Right cardiac atrium (tissue), 5 donors: Measurements from ENCODE around the gene ALOX5. TPM values are rescaled to one million over a fixed set of nuclear protein-coding genes. Genes with fewer than 3 reads are reported as not detected.
A peak's percentile ranks its signal among the peaks of the same experiment; 100 is the strongest.

Source experiments
- ATAC-seq, 2 donors: fragments of 200-7000 bp; cut with Tn5 transposase; one replicate each; pipeline versions ENCODE4 v1.8.0 to v1.9.1; 2020; ENCODE audit warnings: moderate library complexity in 2 of 2, mild to moderate bottlenecking in 1 of 2
- DNase-seq, 3 donors: peaks; one replicate each; pipeline ENCODE4 v3.0.0-alpha.2; 2020
- H3K27ac ChIP-seq: one replicate; pipeline ENCODE4 v1.5.1; 2013; ENCODE audit warnings: mild to moderate bottlenecking, low read length, control low read depth, moderate library complexity
- H3K27me3 ChIP-seq: one replicate; pipeline ENCODE4 v1.6.1; 2013; ENCODE audit not compliant: control insufficient read depth, insufficient read depth
- H3K4me1 ChIP-seq: one replicate; pipeline ENCODE4 v1.6.1; 2013; ENCODE audit warnings: low read length; ENCODE audit not compliant: control insufficient read depth, insufficient read depth
- H3K4me3 ChIP-seq: one replicate; pipeline ENCODE4 v1.5.1; 2013; ENCODE audit warnings: low read length, control low read depth
- H3K9me3 ChIP-seq: one replicate; pipeline ENCODE4 v1.6.1; 2013; ENCODE audit warnings: low read length; ENCODE audit not compliant: control insufficient read depth
- whole genome bisulfite sequencing: extraction: QIAGEN DNeasy Blood & Tissue Kit; methylation state at CpG from one replicate; pipeline ENCODE4 v1.1.7; 2013; 5-methylcytosine and 5-hydroxymethylcytosine counted together
- intact Hi-C, 4 donors: fragments of 100-400 bp; cut with DNase I; formaldehyde crosslinking; loops; one replicate each; pipeline versions ENCODE4 v1.11.0 to v1.14.0; 2022 to 2023
- polyA plus RNA-seq: library from polyadenylated mRNA; stranded (reverse); fragments of 200-250 nt; gene quantifications from one replicate; pipeline ENCODE4 v1.2.3, GENCODE V29; 2013
- total RNA-seq, 4 donors: library from RNA; stranded (reverse); fragmentation: NEBNext Ultra II Directional; extraction: Animal tissue kit (Norgen Biotek cat#: 25700); gene quantifications; one replicate each; pipeline ENCODE4 v1.2.1, GENCODE V29; 2021
- donor health status: healthy with polysubstance abuse.
- donor health status: DM: no; HTN: yes; CAD: no.
- donor health status: DM: no; HTN: no; CAD: no.
- donor health status: DM: no; HTN: yes; CAD: no; lungs with severe emphysema.
- donor health status: DM: yes; HTN: yes; CAD: no.

ALOX5 gene
- total and polyA plus RNA-seq, 5 donors: 5.6 to 13.0 (median 11.5) TPM

DNA sequence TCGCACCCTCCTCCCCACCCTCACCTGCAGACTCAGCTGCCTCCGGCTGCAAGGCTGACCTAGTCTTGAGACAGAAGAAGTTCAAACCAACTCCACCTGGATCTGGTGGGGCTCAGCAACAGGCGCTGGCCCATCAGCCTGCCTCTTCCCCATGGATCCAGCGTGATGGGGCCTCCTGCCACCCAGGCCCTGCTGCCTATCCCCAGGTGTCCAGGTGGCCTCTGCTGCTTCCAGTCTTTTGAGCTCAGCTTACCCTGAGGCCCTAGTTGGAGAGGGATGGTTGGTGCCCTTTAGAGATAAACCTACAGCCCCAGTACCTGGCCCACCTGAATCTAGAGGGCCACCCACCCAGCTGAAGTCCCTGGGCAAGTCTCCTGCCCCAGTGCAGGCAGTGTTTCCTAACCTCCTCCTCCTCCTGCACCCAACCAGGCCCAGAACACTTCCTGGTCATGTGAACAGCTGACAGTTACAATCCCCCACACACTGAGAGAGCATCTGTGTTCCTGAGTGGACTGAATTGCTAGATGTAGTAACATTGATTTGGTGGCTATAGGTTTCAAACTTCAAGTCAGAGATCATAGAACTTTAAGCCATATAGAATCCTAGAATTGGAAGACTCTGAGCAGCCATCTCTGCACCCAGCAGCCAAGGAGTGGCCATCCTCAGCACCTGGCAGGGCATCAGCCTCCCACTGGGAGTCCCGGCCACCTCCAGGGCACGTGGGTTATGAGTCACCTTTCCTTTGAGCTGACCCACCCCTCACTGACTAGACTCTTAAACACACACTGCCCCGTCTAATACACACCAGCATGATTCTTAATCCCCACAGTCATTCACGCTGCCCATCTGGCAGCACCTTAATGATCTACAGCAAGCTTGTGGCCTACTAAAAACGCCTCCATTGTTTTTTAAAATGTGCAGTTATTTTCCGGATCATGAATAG, 51.9 kb downstream of the ALOX5 start:
- H3K27ac ChIP-seq: no peak overlapping the region
- WGBS: 87% methylated on average over 10 of the region's 10 CpGs
- no peaks in the 10 kb centered on the region for H3K9me3 ChIP-seq
- no peak overlapping the region for H3K4me3 ChIP-seq
- H3K27me3 ChIP-seq: no peaks in the 10 kb centered on the region
- ATAC-seq (peak in 1 of 2 donors; percentile 69), DNase-seq (peak in 1 of 3 donors; percentile 32)
- no peaks in the 10 kb centered on the region for H3K4me1 ChIP-seq
- intact Hi-C loops: no loop called here

DNA sequence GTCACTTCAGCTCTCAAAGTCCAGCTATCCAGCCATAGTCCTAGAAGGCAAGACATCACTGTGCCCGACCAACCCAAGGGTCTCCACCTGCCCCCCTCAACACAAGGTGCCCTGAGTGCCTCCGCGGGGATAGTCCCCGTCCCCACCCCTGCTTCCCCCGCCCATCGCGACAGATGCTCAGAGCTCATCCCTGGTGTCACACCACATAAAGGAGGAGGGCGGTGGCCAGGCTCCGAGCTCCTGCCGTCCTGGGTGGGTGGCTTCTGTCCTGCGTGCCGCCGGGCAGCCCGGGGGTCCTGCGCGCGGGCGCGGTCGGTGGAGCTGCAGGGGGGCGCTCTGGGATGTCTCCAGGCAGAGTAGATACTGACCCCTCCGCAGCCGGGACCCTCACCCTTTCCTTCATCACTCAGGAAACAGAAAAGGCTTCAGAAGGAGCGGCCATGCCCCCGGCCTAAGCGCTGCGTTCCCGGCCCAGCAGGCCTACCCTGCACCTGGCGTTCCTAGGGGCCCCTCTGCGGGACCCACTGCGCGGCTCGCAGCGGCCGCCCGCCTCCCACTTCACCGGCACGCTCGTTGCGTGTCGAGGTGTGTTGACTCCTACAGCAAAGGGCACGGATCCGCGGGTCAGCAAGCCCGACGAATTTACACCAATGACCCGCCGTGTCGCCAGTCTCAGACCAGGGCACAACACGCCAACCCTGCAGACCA, 53.4 kb downstream of the ALOX5 start:
- Histone ChIP-seq H3K4me3 (peak overlapping the region; percentile 16), H3K27me3 (no peaks in the 10 kb centered on the region), H3K27ac (no peak overlapping the region), H3K9me3 (no peaks in the 10 kb centered on the region), H3K4me1 (no peaks in the 10 kb centered on the region)
- 33% methylated on average over 50 of the region's 50 CpGs for WGBS
- DNase-seq (no peak), ATAC-seq (peak in 1 of 2 donors; percentile 15)
- intact Hi-C loops: no loop called here

DNA sequence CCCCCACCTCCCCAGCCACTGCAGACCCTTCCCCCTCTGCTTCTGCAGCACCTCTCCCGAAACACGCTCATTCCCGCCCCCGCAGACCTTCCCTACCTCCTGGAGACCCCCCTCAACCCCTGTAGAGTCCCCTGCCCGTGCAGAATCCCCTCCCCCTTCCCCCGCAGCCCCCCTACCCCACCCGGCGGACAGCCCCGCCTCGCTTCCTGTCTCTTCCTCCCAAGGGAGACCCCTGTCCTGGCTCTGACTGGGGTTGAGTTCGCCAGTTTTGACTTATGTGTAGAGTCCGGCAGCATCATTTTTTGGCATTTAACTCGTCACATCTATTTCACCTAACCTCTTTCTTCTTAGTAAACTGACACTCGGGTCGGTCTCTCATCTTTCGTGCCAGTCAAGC, 54.0 kb downstream of the ALOX5 start:
- Histone ChIP-seq H3K27me3 (no peaks in the 10 kb centered on the region), H3K27ac (no peak overlapping the region), H3K4me1 (no peaks in the 10 kb centered on the region), H3K4me3 (peak overlapping the region; percentile 16), H3K9me3 (no peaks in the 10 kb centered on the region)
- DNase-seq (no peak), ATAC-seq (peak in 1 of 2 donors; percentile 34)
- intact Hi-C loops: no loop called here
- 23% methylated on average over 16 of the region's 16 CpGs for WGBS

DNA sequence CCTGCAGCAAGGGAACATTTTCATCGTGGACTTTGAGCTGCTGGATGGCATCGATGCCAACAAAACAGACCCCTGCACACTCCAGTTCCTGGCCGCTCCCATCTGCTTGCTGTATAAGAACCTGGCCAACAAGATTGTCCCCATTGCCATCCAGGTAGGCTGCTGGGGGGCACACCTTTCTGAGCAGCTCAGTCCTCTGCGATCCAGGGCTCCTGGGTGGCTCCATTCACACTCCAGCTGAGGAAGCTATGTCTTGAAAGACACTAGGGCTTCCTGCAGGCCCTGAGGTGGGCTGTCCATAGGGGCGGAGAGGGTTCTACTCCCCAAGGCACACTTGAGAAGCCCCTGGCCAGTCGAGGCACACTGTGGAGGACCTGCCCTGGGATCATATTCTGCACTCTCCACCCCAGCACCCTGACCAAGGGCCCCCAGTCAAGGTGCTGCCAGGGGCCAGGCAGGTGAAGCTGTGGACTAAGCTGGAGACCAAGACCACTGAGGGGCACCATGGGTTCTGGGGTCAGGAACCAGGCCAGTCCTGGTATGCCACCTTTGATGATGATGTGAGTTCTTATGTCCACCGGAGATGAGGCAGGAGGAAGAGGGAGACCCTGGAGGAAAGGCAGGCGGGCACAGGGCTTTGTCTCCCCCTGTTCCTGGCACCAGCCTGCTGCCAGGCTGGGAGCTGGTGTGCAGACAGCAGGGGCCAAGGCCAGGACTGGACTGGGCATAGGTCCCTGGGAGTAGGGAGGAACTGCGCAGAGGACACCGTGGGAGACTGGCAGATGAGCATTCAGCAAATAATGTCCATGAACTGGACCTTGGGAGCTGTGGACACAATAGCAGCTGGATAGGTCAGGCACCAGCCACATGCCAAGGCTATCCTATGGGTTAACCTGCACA, 54.8 kb downstream of the ALOX5 start:
- no peak overlapping the region for H3K4me3 ChIP-seq
- intact Hi-C loops: no loop called here
- no peaks in the 10 kb centered on the region for H3K4me1 ChIP-seq
- no peak overlapping the region for H3K27ac ChIP-seq
- ATAC-seq (no peak), DNase-seq (no peak)
- 85% methylated on average over 10 of the region's 10 CpGs for WGBS
- H3K9me3 ChIP-seq: no peaks in the 10 kb centered on the region
- no peaks in the 10 kb centered on the region for H3K27me3 ChIP-seq

DNA sequence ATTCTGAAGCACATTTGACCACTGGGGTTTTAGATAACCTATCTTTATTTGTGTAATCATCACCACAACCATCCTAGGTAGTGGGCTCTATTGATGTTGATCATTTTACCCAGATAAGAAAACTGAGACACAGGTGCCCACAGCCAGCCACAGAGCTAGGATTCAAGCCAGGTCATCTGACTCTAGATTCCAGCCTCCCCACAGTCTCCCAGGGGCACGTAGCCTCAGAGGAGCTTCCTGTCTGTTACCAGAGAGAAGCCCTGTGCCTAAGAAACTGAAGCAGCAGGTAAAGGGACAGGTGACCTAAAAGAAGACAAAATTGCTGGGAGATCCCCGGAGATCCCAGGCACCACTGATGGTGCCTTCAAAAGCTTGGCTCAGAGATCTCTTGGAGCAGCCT, 55.8 kb downstream of the ALOX5 start:
- no peaks in the 10 kb centered on the region for H3K4me1 ChIP-seq
- no peaks in the 10 kb centered on the region for H3K9me3 ChIP-seq
- no peak overlapping the region for H3K4me3 ChIP-seq
- DNase-seq: no peak
- no peak for ATAC-seq
- no peaks in the 10 kb centered on the region for H3K27me3 ChIP-seq
- intact Hi-C loops: no loop called here
- H3K27ac ChIP-seq: no peak overlapping the region
- 81% methylated on average over 2 of the region's 2 CpGs for WGBS

DNA sequence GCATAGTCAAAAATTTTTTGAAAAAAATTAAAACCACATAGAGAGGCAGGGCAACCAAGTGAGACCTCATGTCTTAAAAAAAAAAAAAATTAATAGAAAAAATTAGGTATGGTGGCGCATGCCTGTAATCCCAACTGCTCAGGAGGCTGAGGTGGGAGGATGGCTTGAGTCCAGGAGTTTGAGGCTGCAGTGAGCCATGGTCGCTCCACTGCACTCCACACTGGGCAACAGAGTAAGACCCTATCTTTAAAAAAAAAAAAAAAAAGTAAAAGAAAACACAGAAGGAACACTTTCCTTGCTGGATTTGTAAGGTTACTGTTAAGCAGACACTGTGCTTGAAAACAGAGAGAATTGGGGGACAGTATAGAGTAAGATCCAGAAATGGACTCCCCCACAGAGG, 58.1 kb downstream of the ALOX5 start:
- DNase-seq (no peak), ATAC-seq (no peak)
- 82% methylated on average over 2 of the region's 2 CpGs for WGBS
- no peak overlapping the region for H3K4me3 ChIP-seq
- intact Hi-C loops: no loop called here
- no peak overlapping the region for H3K27ac ChIP-seq
- no peaks in the 10 kb centered on the region for H3K4me1 ChIP-seq
- H3K9me3 ChIP-seq: no peaks in the 10 kb centered on the region
- no peaks in the 10 kb centered on the region for H3K27me3 ChIP-seq

DNA sequence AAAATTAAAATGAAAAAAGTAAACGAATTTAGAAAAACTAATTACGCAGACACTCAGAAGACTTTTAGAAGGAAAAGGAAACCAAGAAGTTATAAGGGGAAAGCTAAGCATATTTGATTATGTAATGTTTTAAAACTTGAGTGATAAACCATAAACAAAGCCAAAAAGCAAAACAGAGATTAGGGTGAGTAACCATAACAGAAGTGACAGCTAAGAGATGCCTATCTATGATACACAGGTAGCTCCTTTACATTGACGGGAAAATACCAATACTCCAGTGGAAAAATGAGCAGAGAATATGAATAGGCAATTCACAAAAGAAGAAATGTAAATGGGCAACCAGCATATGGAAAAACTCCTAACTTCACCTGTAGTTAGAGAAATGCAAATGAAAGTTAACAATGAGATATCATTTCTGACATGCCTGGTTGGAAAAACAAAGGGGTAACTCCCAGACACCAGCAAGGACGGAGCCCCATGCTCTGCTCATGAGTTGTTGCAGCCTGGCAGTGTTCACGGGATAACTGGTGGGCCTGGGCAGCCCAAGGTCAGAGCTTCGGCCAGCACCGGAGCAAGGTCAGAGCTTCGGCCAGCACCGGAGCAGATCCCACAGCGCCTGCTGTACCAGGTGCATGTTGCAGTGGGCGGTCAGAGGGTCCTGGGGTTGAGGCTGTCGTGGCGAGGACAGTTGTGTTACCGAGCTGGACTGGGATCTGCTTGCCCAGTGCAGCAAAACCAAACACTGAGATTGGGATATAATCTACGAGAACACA, 58.9 kb downstream of the ALOX5 start:
- peak; percentile 37 to 47 for ATAC-seq
- intact Hi-C loops: no loop called here
- Histone ChIP-seq H3K27ac (no peak overlapping the region), H3K4me3 (no peak overlapping the region), H3K9me3 (no peaks in the 10 kb centered on the region), H3K27me3 (no peaks in the 10 kb centered on the region), H3K4me1 (no peaks in the 10 kb centered on the region)
- DNase-seq: no peak
- WGBS: 81% methylated on average over 15 of the region's 15 CpGs

DNA sequence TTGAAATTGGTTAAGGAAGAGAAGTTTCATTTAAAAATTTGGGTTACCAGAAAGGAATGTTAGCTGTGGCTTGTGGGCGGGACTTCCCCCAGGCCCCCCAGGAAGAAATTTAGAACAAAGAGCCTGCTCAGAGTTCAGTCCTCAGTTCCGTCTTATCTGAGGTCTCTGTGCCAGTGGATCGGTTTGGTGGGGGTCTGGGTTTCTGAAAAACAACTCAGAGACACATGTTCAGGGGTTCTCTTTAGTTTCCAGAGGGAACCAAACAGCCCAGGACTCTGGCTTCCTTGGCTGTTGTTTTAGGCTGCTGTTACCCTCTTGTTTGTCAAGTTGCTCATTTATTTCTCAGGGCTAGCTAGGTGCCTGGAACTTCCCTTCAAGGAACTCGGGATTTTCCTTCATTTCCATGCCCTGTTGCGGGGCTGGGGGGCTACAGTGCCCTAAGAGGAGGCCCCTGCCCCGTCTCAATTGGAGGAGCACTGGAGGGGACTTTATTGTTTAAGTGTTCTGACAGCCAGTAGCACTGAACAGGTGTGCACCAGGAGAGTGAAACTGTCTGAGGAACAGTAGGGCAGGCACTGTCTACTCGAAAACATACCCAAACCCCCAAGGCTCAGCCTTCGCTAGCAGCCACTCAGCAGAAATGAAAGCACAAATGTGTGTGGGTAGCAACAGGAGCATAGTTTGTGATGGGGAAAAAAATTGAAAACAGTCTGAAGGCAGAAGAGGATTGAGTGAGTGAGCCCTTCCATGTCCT, 59.9 kb downstream of the ALOX5 start:
- WGBS: 75% methylated on average over 8 of the region's 8 CpGs
- intact Hi-C loops: no loop called here
- Histone ChIP-seq H3K4me1 (no peaks in the 10 kb centered on the region), H3K4me3 (no peak overlapping the region), H3K27me3 (no peaks in the 10 kb centered on the region), H3K27ac (no peak overlapping the region), H3K9me3 (no peaks in the 10 kb centered on the region)
- ATAC-seq: no peak
- no peak for DNase-seq

DNA sequence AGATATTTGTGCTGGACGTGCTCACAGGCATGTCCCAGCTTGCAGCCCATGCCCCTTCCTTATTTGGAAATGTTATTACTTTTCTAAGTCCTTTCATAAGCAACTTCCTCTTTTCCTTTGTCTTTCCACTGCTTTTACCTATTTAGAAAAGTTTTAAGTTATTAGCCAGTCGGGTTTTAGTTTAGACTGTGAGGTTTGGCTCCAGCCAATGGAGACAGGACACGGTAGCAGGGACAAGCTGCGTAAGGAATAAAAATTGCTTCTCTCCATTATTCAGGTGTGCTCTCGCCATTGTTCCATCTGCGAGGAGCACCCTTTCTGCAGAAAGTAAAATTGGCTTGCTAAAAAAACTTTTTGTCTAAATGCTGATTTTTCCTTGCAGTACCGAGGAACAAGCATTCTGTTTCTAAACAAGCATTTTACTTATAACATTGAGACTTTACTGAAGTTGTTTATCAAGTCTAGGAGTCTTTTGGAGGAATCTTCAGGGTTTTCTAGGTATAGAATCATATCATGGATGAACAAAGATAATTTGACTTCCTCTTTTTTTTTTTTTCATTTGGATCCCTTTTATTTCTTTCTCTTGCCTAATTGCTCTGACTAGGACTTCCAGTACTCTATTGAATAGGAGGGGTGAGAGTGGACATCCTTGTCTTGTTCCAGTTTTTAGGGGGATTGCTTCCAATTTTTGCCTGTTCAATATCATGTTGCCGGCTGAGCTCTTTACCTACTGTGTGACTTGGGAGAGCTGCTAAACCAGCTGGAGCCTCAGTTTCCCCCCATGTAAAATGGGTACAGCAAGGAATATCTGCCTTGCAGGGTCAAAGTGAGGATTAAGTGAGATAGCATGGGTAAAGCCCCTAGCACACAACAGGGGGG, 63.8 kb downstream of the ALOX5 start:
- Histone ChIP-seq H3K27me3 (no peaks in the 10 kb centered on the region), H3K4me1 (no peaks in the 10 kb centered on the region), H3K9me3 (no peaks in the 10 kb centered on the region), H3K27ac (no peak overlapping the region), H3K4me3 (no peak overlapping the region)
- DNase-seq (no peak), ATAC-seq (no peak)
- WGBS: 79% methylated on average over 8 of the region's 8 CpGs
- intact Hi-C loops: no loop called here
